DMS153 treated with DMSO at 0.1 percent for 48 hours (cell line): ENCODE measurements around the gene GRIA4.

Experiments used
- DNase-seq: peaks from one replicate; lab custom pipeline; 2025; ENCODE audit not compliant: unreplicated experiment; lab: John Stamatoyannopoulos, UW

The GRIA4 gene

DNA sequence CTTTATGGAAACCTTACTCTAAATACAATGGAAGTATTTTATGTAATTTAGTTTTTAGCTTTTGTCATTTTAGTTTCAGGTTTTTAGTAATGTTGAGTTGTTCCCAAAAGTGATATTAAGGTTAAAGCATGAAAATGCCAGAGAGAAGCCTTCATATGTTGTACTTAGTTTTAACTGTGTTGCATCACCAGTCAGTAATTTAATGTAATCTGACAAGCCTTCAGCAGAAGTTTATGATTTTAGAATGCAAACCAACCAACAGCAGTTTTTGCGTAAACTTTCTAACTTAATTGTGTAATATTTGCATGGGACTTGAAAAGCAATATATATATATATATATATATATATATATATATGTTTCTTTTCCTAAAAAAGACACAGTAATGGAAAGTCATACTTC lies 301.6 kb downstream of the GRIA4 start:
- no peak for DNase-seq

DNA sequence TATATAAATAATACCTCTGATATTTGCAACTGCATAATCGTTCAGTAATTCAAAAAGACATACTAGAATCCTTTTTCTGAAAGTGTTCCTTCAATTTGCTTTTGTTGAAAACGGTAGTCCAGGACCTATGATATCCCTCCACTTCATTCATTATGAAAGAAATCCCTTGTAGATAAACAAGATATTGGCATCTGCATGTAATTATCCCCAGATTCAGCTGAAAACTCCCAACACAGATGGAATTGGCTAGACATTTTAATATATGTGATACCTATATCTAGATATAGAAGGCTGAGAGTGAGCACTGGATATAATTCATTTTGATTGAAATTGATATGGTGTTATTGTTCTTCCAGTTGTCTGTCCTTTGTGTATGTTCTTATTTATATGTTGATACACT lies 302.8 kb downstream of the GRIA4 start:
- no peak for DNase-seq

DNA sequence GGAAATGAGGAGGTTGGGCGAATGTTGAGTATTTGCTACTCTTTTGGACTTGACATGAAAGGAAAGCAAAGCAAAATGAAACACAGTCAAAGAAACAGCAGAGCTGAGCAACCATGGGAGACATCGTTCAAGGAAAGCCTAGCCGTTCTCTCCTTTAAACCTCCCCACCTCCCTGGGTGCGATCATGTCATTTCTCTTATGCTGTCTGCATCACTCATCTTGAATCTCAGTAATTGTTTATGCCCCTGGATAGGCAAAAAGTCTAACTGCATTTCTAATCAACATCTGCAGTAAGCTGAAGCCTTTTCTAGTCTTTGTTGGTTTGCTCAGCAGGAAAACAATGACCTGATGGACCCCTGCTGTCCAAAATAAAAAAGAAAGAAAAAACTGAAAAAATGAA lies 305.1 kb downstream of the GRIA4 start:
- DNase-seq: no peak

DNA sequence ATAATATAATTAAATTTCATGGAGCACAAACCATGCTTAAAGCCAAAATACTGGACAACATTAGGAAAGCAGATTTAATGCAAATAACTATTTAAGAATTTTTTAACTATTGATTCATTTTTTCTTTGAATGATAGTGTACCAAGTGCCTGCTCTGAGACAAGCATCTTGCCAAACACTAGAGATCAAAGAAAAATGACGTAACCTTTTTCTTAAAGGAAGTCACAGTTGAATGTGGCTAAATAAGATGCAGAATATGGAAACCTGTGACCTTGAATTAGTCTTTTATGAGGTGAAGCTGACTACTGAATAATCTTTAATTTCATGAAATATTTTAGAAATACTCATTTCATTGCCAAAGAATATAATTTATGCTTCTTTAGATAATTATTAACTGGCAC lies 308.2 kb downstream of the GRIA4 start:
- DNase-seq: no peak

DNA sequence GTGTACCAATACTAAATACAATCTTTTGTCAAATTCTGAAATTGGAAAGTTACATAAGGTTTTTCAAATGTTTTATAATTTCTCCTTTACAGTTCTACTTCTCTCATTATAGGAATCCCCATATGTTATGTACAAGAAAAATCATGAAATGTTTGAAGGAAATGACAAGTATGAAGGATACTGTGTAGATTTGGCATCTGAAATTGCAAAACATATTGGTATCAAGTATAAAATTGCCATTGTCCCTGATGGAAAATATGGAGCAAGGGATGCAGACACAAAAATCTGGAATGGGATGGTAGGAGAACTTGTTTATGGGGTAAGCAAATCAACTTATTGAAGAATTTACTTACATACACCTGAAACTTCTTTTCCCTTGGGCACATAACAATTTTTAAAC lies 308.7 kb downstream of the GRIA4 start:
- no peak for DNase-seq

DNA sequence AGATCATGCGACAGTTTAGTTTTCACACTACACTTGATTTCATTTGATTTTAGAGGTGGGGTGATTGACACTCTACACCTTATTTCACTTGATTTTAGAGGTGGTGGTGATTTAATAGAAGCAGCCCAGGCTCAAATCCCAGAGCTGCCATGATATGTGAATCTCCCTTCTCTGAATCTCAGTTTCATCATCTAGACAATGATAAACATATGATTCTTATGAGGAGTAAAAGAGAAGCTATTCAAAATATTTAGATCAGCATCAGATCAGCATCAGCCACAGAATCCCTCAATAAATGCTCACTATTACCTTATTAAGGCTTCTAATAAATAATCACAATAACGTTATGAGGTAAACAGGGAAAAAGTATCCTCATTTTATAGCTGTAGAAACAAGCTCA lies 313.4 kb downstream of the GRIA4 start:
- no peak for DNase-seq

DNA sequence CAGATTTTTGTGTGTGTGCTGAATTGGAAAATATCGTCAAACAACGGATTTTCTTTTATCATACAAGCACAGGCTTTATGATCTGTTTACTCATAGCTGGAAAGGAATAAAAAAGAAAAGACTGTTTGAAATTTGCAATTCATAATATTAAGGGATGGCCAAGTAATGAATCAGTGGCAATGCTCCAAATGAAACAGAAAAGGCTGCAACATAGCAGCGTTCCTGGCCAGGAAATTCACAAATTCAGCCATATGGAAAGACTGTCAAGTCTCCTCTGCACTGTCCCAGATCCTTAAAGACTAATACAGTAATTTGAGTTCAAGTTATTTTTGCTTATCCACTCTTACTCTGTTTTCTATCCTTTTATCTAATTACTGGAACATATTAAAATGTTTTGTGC lies 313.9 kb downstream of the GRIA4 start:
- DNase-seq: no peak

DNA sequence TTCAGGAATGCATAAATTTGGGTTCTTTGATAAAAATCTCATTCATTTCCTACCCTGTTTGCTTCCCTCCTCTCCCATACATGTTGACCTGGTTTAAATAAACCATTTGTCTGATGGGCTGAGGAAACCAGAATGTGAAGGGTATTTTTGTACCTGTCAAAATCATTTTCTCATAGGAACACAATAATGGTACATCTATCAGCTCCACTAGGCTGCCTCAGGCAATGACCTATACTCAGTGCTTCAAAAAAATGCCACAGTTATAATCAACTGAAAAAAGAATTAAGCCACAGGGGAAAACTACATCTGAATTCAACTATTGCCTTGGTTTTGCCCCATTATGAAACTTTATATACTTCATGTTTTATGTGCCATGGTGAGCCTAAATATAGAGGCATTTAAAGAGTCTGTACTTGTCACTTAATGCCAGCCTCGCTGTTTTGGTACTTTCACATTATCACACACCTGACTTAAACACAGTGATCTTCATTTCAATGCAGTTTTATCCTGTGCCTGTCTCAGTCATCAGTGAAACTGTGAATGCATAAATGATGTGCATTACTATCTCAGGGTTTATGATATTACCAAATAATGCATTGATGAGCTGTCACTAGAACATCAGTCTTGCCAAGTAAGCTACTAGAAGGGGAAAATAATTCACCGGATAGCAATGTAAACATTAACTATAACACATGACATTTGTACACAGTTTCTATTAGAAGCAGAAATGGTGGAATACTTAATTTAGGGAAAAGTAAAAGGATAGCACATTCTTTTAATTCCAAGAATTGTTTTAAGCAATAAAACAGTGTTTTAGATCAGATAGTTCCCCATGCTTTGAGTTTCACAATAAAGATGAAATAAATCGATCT lies 319.4 kb downstream of the GRIA4 start:
- DNase-seq: no peak

DNA sequence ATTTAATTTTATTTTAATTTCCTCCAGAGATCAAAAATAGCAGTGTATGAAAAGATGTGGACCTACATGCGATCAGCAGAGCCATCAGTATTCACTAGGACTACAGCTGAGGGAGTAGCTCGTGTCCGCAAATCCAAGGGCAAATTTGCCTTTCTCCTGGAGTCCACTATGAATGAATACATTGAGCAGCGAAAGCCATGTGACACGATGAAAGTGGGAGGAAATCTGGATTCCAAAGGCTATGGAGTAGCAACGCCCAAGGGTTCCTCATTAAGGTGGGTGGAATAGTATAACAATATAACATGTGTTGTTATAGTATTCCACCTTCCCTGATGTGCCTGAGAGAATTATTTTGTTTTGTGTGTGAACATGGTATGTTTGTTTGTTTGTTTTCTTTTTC lies 323.8 kb downstream of the GRIA4 start:
- DNase-seq: no peak

DNA sequence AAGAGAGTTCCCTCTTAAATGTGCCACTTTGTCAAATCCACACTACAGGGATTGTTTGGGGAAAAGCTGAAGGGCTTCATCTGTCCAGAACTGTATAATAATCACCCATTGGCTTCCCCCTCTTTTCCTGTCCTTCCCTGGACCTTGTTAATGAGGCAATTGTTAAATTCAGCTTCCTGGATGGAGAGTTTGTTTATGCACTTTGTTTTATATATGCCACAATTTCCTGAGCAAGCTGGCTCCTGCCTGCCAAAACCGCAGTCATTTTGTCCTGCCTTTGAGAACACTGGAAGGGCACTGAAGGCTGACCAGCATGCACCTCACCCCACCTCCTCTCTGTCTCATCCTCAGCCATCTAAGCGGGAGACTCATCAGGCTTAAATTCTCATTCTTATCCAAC lies 325.9 kb downstream of the GRIA4 start:
- DNase-seq: peak; percentile 49

DNA sequence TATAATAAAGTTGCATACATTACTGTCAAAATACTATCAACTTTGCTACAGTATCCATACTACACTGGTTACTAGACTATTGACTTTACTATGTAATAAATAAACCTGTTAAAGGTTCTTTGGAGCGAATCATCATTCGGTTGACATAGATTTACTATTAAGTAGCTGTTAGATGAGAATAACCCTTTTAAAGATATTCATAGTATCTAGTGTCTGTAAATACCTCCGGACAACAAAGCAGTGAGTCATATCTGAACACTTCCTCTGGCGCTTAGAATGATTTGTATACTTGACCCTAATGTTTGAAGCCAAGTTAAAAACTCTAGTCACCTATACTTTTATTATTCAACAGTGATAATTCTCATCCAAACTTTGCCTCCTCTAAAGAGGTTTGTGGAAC lies 327.5 kb downstream of the GRIA4 start:
- DNase-seq: no peak

DNA sequence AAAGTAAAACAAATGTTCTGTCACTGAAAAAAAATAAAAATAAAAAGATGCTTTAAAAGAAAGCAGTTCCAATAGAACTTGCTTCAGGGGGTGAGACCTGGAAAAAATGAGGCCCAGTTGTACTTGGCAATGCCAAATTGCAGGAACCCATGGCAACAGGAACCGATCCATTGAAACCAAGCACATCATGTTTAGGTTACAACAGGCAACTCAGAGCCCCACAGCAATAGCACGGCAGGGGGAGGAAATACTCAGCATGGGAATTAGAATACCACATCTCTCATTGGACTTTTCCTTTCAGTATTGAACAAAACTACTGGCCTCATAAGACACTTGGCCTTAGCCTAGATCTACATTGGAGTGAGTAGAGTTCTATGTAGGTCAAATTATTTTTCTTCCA lies 327.9 kb downstream of the GRIA4 start:
- no peak for DNase-seq

DNA sequence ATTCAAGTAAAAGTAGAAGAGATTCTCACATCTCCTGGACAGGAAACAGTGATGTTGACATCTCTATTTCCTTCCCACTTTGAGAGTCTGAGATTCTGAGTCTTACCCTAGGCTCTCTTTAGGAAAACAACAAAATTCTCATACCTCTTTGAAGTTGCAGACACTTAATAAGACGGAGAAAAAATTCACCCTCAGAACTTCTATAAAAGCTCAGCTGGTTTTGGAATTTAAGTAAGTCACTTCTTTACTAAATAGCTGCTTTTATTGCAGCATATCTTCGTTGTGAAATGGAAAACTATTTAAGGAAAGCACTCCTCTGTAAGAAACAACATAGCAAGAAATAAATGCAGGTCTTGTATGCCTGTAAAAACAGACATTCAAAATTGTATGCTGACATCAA lies 333.0 kb downstream of the GRIA4 start:
- no peak for DNase-seq

DNA sequence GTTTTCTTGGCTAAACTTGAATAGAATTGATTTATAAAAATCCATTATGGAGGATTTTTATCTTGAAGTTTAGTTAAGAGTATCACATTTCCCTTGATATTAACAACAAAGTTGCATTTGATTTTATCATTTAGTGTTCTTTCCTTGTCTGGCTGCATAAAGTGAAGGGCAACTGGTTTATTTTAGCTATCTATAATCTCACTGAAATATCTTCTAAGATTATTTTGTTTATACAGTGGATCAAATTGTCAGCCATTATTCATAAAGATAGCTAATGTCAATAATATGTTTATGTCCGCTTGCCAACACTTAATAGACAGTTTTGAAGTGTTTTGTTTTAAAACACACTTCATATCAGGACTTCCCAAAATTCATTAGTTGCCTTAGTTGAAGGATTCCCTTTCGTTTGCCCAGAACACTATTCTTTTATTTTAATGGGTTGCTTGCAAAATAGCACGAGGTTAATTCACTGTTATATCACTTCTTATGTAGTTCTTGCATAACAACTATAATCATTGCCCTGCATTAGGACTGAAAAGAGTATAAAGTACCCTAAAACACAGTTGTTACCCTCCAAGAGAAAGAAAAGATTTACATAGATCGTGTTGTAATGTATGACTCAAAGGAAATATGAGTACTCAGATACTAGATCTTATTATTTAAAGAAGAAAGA lies 339.2 kb downstream of the GRIA4 start:
- no peak for DNase-seq

DNA sequence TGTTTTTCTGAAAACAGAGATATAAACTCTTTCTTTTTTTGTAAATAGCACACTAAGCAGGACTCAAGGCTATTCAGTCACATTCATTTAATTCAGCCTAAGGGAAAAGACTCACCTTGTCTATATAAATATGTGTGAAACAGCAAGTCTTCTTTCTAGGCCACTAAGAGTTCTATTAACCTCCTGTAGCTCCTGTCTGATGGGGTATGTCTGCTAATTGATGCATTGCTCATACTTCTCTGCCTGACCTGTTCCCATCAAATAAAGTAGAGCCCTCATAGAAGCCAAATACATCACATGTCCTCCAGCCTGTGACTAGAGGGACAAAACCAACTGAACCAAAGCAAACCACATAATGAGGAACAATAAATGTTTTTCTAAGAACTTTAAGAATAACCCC lies 344.0 kb downstream of the GRIA4 start:
- no peak for DNase-seq

DNA sequence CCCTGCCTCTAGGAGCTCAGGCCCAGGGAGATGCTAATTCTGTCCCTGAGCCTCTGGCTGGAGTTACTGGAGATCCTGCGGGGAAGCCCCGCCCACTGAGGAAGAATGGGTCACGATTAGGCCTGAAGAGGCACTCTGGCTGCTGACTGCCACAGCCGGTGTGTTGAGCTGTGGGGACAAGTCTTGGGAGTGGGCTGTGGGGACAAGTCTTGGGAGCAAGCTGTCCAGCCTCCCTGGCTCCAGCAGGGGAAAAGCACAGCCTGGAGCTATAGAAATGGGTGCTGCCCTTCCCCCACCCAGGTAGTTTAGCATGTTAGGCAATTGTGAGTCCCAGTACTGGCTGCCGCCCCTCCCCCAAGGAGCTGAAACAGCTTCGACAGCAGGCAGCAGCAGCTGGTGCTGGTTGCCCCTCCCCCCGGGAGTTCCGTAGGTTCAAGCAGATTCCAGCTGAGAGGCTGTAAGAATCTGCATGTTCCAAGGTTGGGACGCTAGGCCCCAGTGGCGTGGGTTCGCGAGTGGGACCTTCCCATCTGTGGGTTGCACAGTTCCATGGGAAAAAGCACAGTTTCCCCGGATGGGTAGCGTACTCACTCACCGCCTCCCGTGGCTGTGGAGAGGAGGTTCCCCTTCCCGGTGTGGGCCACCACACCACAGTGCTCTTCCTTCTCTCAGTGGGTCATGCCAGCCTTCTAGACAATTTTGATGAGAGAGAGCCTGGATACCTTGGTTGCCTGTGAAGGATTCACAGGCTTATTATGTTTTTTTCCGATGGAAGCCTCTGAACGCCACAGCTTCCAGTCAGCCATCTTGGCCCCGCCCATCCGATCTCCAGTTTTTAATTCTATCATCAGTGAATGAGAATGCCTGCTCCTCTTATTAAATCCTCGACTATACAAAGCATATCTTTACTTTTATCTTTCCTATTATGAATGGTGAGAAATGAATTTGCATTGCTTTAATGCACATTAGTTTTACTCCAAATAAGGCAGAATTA lies 350.7 kb downstream of the GRIA4 start:
- DNase-seq: peak; percentile 64

DNA sequence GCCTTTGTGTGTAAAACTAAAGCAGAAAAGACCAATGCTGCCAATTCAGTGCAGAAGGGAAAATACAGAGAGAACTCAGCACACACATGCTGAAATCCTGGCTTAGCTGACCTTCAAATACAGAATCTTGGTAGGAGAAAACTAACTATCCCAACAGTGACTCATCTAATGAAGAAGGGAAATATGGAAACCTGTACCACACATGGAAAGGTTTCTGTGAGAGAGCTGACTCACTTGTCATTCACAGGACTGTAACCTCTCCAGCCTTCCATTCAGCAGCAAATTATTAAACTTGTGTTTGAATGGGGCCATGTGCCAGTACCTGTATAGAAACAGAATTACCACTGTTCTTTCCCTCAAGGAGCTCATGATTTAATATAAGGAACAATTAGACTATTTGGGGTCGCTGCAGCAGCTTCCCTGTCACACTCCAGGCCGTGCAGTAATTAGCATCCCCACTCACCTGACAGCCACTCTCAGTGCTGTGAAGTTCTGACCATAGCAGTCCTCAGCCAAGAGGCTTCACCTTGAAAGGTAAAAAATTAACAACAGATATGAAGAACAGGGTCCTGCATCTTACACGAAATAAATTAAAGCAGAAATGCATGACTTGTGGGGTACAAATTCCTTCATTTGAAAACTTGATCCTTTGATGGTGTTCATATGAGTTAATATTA lies 358.3 kb downstream of the GRIA4 start:
- DNase-seq: no peak

DNA sequence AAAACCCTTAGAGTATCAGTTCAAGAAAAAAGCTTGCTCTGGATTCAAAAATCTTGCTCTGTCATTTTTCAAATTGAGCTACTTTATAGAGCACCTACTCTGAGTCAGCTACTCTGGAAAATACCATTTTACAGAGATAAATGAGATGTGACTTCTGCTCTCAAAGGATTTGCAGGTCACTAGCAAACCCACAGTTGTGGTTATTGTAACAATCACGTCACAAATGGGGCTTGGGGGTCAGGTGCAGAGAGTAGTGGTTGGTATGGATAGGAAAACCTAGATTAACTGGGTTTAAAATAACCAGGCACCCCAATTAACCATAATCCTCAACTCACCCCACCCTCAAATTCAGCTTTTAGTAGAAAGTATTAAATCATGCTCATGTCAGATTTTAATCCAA lies 359.9 kb downstream of the GRIA4 start:
- DNase-seq: no peak

DNA sequence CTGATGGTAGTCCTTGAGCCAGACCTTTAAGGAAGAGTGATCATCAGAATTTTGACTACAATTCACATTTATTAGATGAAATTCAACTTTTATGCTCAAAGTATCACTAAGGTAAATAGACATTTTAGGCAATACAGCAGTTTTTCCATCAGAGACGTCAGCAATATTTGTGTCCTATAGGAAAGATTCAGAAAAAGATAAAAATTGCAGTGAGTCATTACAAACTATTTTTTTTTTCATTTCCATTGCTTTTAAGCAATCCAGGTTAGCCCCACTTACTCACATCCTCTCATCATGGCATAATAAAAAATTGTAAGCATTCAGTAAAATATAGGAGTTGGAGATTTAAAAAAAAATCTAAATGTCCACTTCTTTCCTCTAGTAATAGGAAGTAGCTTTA lies 365.3 kb downstream of the GRIA4 start:
- no peak for DNase-seq

DNA sequence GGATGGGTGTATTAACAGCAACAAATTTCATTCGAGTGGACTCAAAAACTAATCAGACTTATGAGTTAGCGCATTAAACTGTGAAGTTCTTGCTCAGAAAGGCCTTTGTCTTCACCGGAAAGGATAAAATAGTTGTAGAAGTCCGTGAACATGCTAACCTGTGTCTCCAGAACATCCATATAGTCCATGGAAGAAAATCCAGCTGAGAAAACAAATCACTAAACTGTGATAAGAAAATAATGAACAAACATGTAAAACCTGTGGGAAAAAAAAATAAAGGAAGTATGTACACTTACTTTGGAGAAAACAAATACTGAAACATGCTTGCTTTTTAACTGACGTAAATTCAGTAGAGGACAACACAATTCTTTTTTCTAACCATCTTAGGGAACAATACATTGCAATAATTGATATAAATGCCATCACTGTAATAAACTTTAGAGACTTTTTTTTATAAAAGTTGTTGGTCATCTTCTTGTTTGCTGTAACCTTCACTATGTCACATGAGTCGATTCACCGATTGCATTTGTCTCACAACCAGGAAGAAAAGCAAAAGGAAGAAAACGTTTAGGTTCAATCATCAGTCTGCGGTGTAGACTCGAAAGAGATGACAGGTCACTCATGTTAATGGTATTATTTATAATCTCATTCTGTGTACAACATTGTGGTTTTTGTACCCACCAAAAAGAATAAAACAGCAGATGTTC lies 370.3 kb downstream of the GRIA4 start:
- no peak for DNase-seq
